CD14-positive monocyte (primary cell): ENCODE results near the gene SPATS2L. TPM values are rescaled to one million over a fixed set of nuclear protein-coding genes. Genes with fewer than 3 reads are reported as not detected.

Experiments used
- DNase-seq, 3 donors: peaks; one replicate each; pipeline ENCODE4 v3.0.0-alpha.2; 2011 to 2022
- H2AFZ ChIP-seq: 2 replicates; pipeline ENCODE4 v1.6.0; 2012; ENCODE audit warnings: mild to moderate bottlenecking, low read depth, low read length, inconsistent platforms; ENCODE audit not compliant: insufficient read depth, poor library complexity, severe bottlenecking
- H3K27ac ChIP-seq, 2 donors: 1 replicate in 1 of 2; 2 replicates in 1 of 2; pipeline ENCODE4 v1.5.1; 2012 to 2013; ENCODE audit warnings: low read length in 2 of 2, control low read depth in 1 of 2, inconsistent platforms in 1 of 2, low read depth in 1 of 2, mild to moderate bottlenecking in 1 of 2
- H3K27me3 ChIP-seq, 2 donors: one replicate each; pipeline versions ENCODE4 v1.6.0 to v1.6.1; 2011 to 2013; ENCODE audit warnings: low read length in 2 of 2; ENCODE audit not compliant: control insufficient read depth in 2 of 2, insufficient read depth in 2 of 2
- H3K36me3 ChIP-seq, 2 donors: replicated peaks in 1 of 2; 1 replicate in 1 of 2; 2 replicates in 1 of 2; pipeline versions ENCODE4 v1.5.1 to v1.6.1; 2012 to 2013; ENCODE audit warnings: low read length in 2 of 2, control low read depth in 1 of 2, inconsistent platforms in 1 of 2, mild to moderate bottlenecking in 1 of 2; ENCODE audit not compliant: insufficient read depth in 2 of 2, control insufficient read depth in 1 of 2
- H3K4me1 ChIP-seq, 2 donors: 1 replicate in 1 of 2; 2 replicates in 1 of 2; pipeline versions ENCODE4 v1.5.1 to v1.6.1; 2012 to 2013; ENCODE audit warnings: low read length in 2 of 2, control low read depth in 1 of 2, inconsistent platforms in 1 of 2, mild to moderate bottlenecking in 1 of 2, moderate library complexity in 1 of 2; ENCODE audit not compliant: insufficient read depth in 2 of 2, control insufficient read depth in 1 of 2
- H3K4me2 ChIP-seq: replicated peaks from 2 replicates; pipeline ENCODE3; 2012; ENCODE audit warnings: low read length, moderate library complexity, mild to moderate bottlenecking; ENCODE audit not compliant: poor library complexity, severe bottlenecking; ENCODE audit errors: extremely low read depth
- H3K4me3 ChIP-seq, 3 experiments: fragments of 200-600 bp in 1 of 3; sonication (generic) in 1 of 3; replicated peaks in 1 of 3; 1 replicate in 2 of 3; 2 replicates in 1 of 3; pipeline ENCODE4 v1.5.1; 2011 to 2013; ENCODE audit warnings: low read length in 3 of 3, mild to moderate bottlenecking in 3 of 3, control low read depth in 2 of 3, low read depth in 2 of 3, inconsistent platforms in 1 of 3, moderate library complexity in 1 of 3
- H3K79me2 ChIP-seq: 2 replicates; pipeline ENCODE4 v1.6.0; 2012; ENCODE audit warnings: mild to moderate bottlenecking, control low read depth, inconsistent platforms, low read length, moderate library complexity; ENCODE audit not compliant: insufficient read depth
- H3K9ac ChIP-seq: 2 replicates; pipeline ENCODE4 v1.6.0; 2017; ENCODE audit warnings: low read length, mild to moderate bottlenecking; ENCODE audit not compliant: insufficient read depth, poor library complexity, severe bottlenecking
- H3K9me3 ChIP-seq, 2 donors: replicated peaks in 1 of 2; 1 replicate in 1 of 2; 2 replicates in 1 of 2; pipeline versions ENCODE4 v1.5.1 to v1.6.1; 2012 to 2013; ENCODE audit warnings: low read length in 2 of 2, control low read depth in 1 of 2; ENCODE audit not compliant: control insufficient read depth in 1 of 2, insufficient read depth in 1 of 2
- H4K20me1 ChIP-seq: 2 replicates; pipeline ENCODE4 v1.6.0; 2012; ENCODE audit warnings: mild to moderate bottlenecking, low read length, control low read depth, moderate library complexity; ENCODE audit not compliant: insufficient read depth
- H3K27ac Mint-ChIP-seq, 7 donors: one replicate each; pipeline ENCODE4 v1.8.0; 2020; ENCODE audit warnings: mild to moderate bottlenecking in 7 of 7, mixed read lengths in 7 of 7, moderate library complexity in 6 of 7, inconsistent platforms in 2 of 7
- H3K27me3 Mint-ChIP-seq, 3 donors: one replicate each; pipeline ENCODE4 v1.8.0; 2021 to 2022; ENCODE audit warnings: low read depth in 3 of 3, mild to moderate bottlenecking in 3 of 3, mixed read lengths in 3 of 3, moderate library complexity in 3 of 3, inconsistent platforms in 1 of 3
- H3K36me3 Mint-ChIP-seq, 2 donors: one replicate each; pipeline ENCODE4 v1.8.0; 2020; ENCODE audit warnings: mixed read lengths in 2 of 2, inconsistent platforms in 1 of 2, mild to moderate bottlenecking in 1 of 2
- H3K4me1 Mint-ChIP-seq: one replicate; pipeline ENCODE4 v1.8.0; 2020; ENCODE audit warnings: mild to moderate bottlenecking, mixed read lengths
- H3K4me3 Mint-ChIP-seq, 2 donors: one replicate each; pipeline ENCODE4 v1.8.0; 2020; ENCODE audit warnings: mild to moderate bottlenecking in 2 of 2, mixed read lengths in 2 of 2, moderate library complexity in 1 of 2
- H3K9me3 Mint-ChIP-seq, 7 donors: one replicate each; pipeline ENCODE4 v1.8.0; 2020 to 2022; ENCODE audit warnings: mixed read lengths in 7 of 7, mild to moderate bottlenecking in 6 of 7, moderate library complexity in 6 of 7, inconsistent platforms in 2 of 7
- WGBS: methylation state at CpG from one replicate; pipeline ENCODE4 v1.1.5; 2013; ENCODE audit warnings: missing lambda C conversion rate; ENCODE audit not compliant: insufficient coverage; 5-methylcytosine and 5-hydroxymethylcytosine counted together
- intact Hi-C, 2 donors: fragments of 100-400 bp; cut with micrococcal nuclease; formaldehyde crosslinking; loops; one replicate each; pipeline versions ENCODE4 v1.15.0 to v1.15.1; 2023
- polyA plus RNA-seq, 3 donors: library from polyadenylated mRNA; depleted of rRNA in 1 of 3; unstranded in 2 of 3; stranded (reverse) in 1 of 3; fragments of 300-500 nt in 2 of 3; fragments of >200 nt in 1 of 3; fragmentation: Illumina TruSeq in 2 of 3; gene quantifications; 1 replicate in 2 of 3; 2 replicates in 1 of 3; pipeline ENCODE4 v1.2.3, GENCODE V29; 2012 to 2021
- TF ChIP-seq, protein P1 (sequence below): fragments of 200-600 bp; IDR thresholded peaks from one replicate; pipeline ENCODE4 v1.8.0; 2022; ENCODE audit warnings: antibody characterized with exemption, mild to moderate bottlenecking

SPATS2L gene
- polyA plus RNA-seq, 3 donors: 2.7 to 5.2 (median 3.2) TPM

GRCh38 chr2:200506679-200507078 lies 200.2 kb downstream of the SPATS2L start:
- no peak for DNase-seq
- Histone ChIP-seq H3K4me3 (no peak overlapping the region), H3K36me3 (peaks cover 23 to 40% of the 10 kb centered on the region in 2 donors), H3K79me2 (peaks cover 13% of the 10 kb centered on the region), H4K20me1 (no peaks in the 10 kb centered on the region), H2AFZ (no peak overlapping the region), H3K27ac (no peak overlapping the region), H3K9me3 (no peaks in the 10 kb centered on the region), H3K4me1 (peaks cover 13 to 17% of the 10 kb centered on the region in 2 donors), H3K27me3 (no peaks in the 10 kb centered on the region), H3K9ac (no peak overlapping the region), H3K4me2 (no peak overlapping the region)
- WGBS: 98% methylated on average over 6 of the region's 9 CpGs
- TF ChIP-seq, protein P1, sequence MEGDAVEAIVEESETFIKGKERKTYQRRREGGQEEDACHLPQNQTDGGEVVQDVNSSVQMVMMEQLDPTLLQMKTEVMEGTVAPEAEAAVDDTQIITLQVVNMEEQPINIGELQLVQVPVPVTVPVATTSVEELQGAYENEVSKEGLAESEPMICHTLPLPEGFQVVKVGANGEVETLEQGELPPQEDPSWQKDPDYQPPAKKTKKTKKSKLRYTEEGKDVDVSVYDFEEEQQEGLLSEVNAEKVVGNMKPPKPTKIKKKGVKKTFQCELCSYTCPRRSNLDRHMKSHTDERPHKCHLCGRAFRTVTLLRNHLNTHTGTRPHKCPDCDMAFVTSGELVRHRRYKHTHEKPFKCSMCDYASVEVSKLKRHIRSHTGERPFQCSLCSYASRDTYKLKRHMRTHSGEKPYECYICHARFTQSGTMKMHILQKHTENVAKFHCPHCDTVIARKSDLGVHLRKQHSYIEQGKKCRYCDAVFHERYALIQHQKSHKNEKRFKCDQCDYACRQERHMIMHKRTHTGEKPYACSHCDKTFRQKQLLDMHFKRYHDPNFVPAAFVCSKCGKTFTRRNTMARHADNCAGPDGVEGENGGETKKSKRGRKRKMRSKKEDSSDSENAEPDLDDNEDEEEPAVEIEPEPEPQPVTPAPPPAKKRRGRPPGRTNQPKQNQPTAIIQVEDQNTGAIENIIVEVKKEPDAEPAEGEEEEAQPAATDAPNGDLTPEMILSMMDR: no peak
- Mint-ChIP-seq H3K27ac (no peak overlapping the region), H3K27me3 (no peaks in the 10 kb centered on the region), H3K36me3 (peaks cover 18 to 30% of the 10 kb centered on the region in 2 donors), H3K9me3 (peaks cover 0 to 2% (median 0%) of the 10 kb centered on the region in 7 donors), H3K4me1 (peaks cover 16% of the 10 kb centered on the region), H3K4me3 (no peak overlapping the region)
- intact Hi-C loops: no loop called here

GRCh38 chr2:200507179-200507578 lies 200.7 kb downstream of the SPATS2L start:
- H3K4me3 Mint-ChIP-seq: no peak overlapping the region

More at GRCh38 chr2:200507179-200507578, 200.7 kb downstream of the SPATS2L start:
- intact Hi-C loops: no loop called here
- no peaks in the 10 kb centered on the region for H3K9me3 ChIP-seq
- Mint-ChIP-seq H3K4me1 (peaks cover 16% of the 10 kb centered on the region), H3K27ac (no peak overlapping the region), H3K36me3 (peaks cover 18 to 27% of the 10 kb centered on the region in 2 donors), H3K9me3 (peaks cover 0 to 2% (median 0%) of the 10 kb centered on the region in 7 donors), H3K27me3 (no peaks in the 10 kb centered on the region)
- no peak overlapping the region for H3K4me2 ChIP-seq
- H3K36me3 ChIP-seq: peaks cover 23 to 40% of the 10 kb centered on the region in 2 donors
- no peaks in the 10 kb centered on the region for H4K20me1 ChIP-seq
- no peak overlapping the region for H3K27ac ChIP-seq
- DNase-seq: no peak
- no CpG with 5 or more reads among the region's 2 CpGs for WGBS
- H3K27me3 ChIP-seq: peaks cover 0 to 3% of the 10 kb centered on the region in 2 donors
- no peak overlapping the region for H3K4me3 ChIP-seq
- peaks cover 13 to 17% of the 10 kb centered on the region in 2 donors for H3K4me1 ChIP-seq
- peaks cover 13% of the 10 kb centered on the region for H3K79me2 ChIP-seq
- H3K9ac ChIP-seq: no peak overlapping the region
- TF ChIP-seq, protein P1: no peak
- H2AFZ ChIP-seq: no peak overlapping the region
